Heart right ventricle (tissue), 16 donors: ENCODE measurements around the gene AKNAD1. TPM values are rescaled to one million over a fixed set of nuclear protein-coding genes. Genes with fewer than 3 reads are reported as not detected.

ENCODE experiments used
- ATAC-seq, 8 donors: fragments of 200-7000 bp; cut with Tn5 transposase; one replicate each; pipeline ENCODE4 v1.9.1; 2020; ENCODE audit warnings: mild to moderate bottlenecking in 8 of 8, moderate library complexity in 8 of 8, moderate number of reproducible peaks in 1 of 8
- DNase-seq, 2 donors: peaks; one replicate each; pipeline ENCODE4 v3.0.0-alpha.2; 2020
- H3K27ac ChIP-seq, 10 donors: fragments of 200-600 bp; sonication (generic) in 2 of 10; one replicate each; pipeline versions ENCODE4 v1.5.0 to v1.8.0; 2020 to 2022; ENCODE audit warnings: mild to moderate bottlenecking in 3 of 10
- H3K27me3 ChIP-seq, 7 donors: fragments of 200-600 bp; one replicate each; pipeline ENCODE4 v1.8.0; 2021 to 2022; ENCODE audit warnings: mild to moderate bottlenecking in 2 of 7
- H3K36me3 ChIP-seq, 9 donors: fragments of 200-600 bp; sonication (generic) in 1 of 9; one replicate each; pipeline versions ENCODE4 v1.5.0 to v1.8.0; 2020 to 2022; ENCODE audit warnings: mild to moderate bottlenecking in 2 of 9
- H3K4me1 ChIP-seq, 9 donors: fragments of 200-600 bp; sonication (generic) in 1 of 9; one replicate each; pipeline versions ENCODE4 v1.5.0 to v1.8.0; 2020 to 2022; ENCODE audit warnings: mild to moderate bottlenecking in 4 of 9
- H3K4me3 ChIP-seq, 10 donors: fragments of 200-600 bp; sonication (generic) in 2 of 10; one replicate each; pipeline versions ENCODE4 v1.5.0 to v1.8.0; 2020 to 2022; ENCODE audit warnings: mild to moderate bottlenecking in 7 of 10, moderate library complexity in 2 of 10
- H3K9me3 ChIP-seq, 11 donors: fragments of 200-600 bp in 10 of 11; sonication (generic) in 2 of 11; one replicate each; pipeline versions ENCODE4 v1.5.0 to v1.8.0; 2013 to 2022; ENCODE audit warnings: mild to moderate bottlenecking in 2 of 11, control low read depth in 1 of 11, moderate library complexity in 1 of 11
- CTCF ChIP-seq, 9 donors: fragments of 200-600 bp; sonication (generic) in 2 of 9; IDR thresholded peaks; one replicate each; pipeline versions ENCODE4 v1.5.0 to v1.8.0; 2021 to 2022; ENCODE audit warnings: antibody characterized with exemption in 9 of 9, mild to moderate bottlenecking in 5 of 9, moderate library complexity in 1 of 9
- WGBS, 2 donors: extraction: QIAGEN DNeasy Blood & Tissue Kit; methylation state at CpG; one replicate each; pipeline ENCODE4 v1.1.7; 2013; ENCODE audit warnings: inconsistent platforms in 1 of 2; 5-methylcytosine and 5-hydroxymethylcytosine counted together
- intact Hi-C, 10 donors: fragments of 100-400 bp; cut with DNase I; formaldehyde crosslinking; loops; one replicate each; pipeline versions ENCODE4 v1.11.1 to v1.14.2; 2022
- polyA plus RNA-seq, 2 donors: library from polyadenylated mRNA; stranded (reverse); fragments of 200-250 nt; gene quantifications; one replicate each; pipeline ENCODE4 v1.2.3, GENCODE V29; 2013
- total RNA-seq, 10 donors: library from RNA; stranded (reverse); fragmentation: NEBNext Ultra II Directional in 3 of 10; extraction: Animal tissue kit (Norgen Biotek cat#: 25700) in 3 of 10; gene quantifications; one replicate each; pipeline versions ENCODE4 v1.2.1 to v1.2.4, GENCODE V29; 2021 to 2023
- donor health status: Arrhythmogenic right ventricular cardiomyopathy.
- donor health status: ischemic (EF 13 %, LVEDD 7.1; RV severe dilation, severe dysfunction).
- donor health status: healthy with polysubstance abuse.
- donor health status: DM: no; HTN: yes; CAD: no.
- donor health status: DM: no; HTN: no; CAD: no.
- donor health status: ischemic (EF 25% LVEDD 6.9; RV normal size, moderate dysfunction).
- donor health status: ischemic (EF 25% LVEDD 5.7; RV mildly dilated, moderate dysfunction).
- donor health status: healthy.
- donor health status: DM: yes; HTN: yes; CAD: no.
- donor health status: Ischemic cardiomyopathy.
- donor health status: ischemic (EF 35%, LVEDD 5.7; RV mildly dilated, moderate dysfunction).
- donor health status: nonischemic (EF 11% LVEDD 7.7; RV severe dilation, severe dysfunction).
- donor health status: DM: yes; HTN: yes; CAD: no.
- donor health status: PGD.
- donor health status: ischemic (EF 29% LVEDD 5.4; RV normal size, mild dysfunction).
- donor health status: nonischemic (EF 23%, LVEDD 6.1; RV moderate dilation, normal function).

AKNAD1 gene
- total and polyA plus RNA-seq, 12 donors: 0.06 to 0.15 TPM; not detected in 10

GRCh38 chr1:108819878-108820277 is 37.0 kb downstream of the AKNAD1 start:
- DNase-seq (no peak), ATAC-seq (no peak)
- Histone ChIP-seq H3K27me3 (no peaks in the 10 kb centered on the region), H3K4me1 (peaks cover 0 to 27% (median 14%) of the 10 kb centered on the region in 9 donors), H3K9me3 (peaks cover 0 to 3% (median 0%) of the 10 kb centered on the region in 11 donors), H3K27ac (no peak overlapping the region), H3K36me3 (no peaks in the 10 kb centered on the region), H3K4me3 (no peak overlapping the region)
- intact Hi-C loops: loop anchor here in 1 of 10 donors (10.0 kb wide), 1 partner anchor 125 kb away; the partner anchor contains the start of gene PRPF38B
- WGBS, 2 donors: 55 to 66% methylated on average over 5 of the region's 5 CpGs
- no peak for TF ChIP-seq CTCF (IDR thresholded peaks at IDR 0.05)

DNA sequence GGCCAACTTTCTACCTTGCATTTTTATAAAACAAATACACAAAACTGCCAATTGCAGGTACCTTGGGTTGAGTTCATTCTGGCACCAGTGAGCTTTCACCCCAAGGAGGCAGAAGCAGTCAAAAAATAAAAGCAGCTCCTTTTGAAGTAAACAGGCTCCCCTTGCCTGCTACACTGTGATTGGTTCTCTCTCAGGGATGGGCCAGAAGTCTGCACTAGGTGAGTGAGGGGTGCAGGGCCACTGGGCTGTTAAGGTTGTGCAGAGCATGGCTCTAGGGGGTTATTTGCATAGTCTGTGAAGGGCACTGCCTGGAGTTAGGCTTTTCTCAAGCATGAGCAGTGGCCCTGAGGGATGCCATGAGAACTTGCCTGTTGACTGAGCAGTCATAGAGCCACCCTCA is 39.1 kb downstream of the AKNAD1 start:
- ATAC-seq (no peak), DNase-seq (no peak)
- H3K4me3 ChIP-seq: no peak overlapping the region
- H3K27ac ChIP-seq: peak overlapping the region in 1 of 10 donors; percentile 86
- intact Hi-C loops: loop anchor here in 1 of 10 donors (10.0 kb wide), 1 partner anchor 123 kb away; the partner anchor contains the start of gene PRPF38B
- H3K36me3 ChIP-seq: no peaks in the 10 kb centered on the region
- no peaks in the 10 kb centered on the region for H3K9me3 ChIP-seq
- H3K27me3 ChIP-seq: no peaks in the 10 kb centered on the region
- TF ChIP-seq CTCF (IDR thresholded peaks at IDR 0.05): no peak
- peaks cover 0 to 30% (median 14%) of the 10 kb centered on the region in 9 donors for H3K4me1 ChIP-seq

DNA sequence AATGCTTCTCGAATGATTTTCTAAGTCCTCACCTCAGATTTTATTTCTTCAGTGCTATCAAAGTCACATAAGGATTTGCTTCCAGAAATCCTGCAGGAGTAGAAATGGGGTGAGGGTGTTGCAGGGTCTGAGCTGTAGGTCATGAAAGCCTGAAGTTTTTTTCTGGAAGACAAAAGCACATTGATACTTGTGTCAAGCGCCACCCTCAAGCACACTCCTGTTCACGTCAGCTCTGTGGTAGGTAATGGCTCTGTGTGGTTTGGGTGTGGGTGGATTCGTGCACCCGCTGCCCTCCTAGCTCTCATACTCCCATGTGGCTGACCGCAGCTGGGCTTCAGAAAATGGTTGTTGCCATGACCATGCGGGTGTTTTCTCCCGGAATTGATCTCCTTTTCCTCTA is 39.9 kb downstream of the AKNAD1 start:
- WGBS, 2 donors: 65 to 73% methylated on average over 8 of the region's 8 CpGs
- Histone ChIP-seq H3K36me3 (peaks cover 0 to 3% (median 0%) of the 10 kb centered on the region in 9 donors), H3K4me1 (peaks cover 0 to 30% (median 14%) of the 10 kb centered on the region in 9 donors), H3K9me3 (no peaks in the 10 kb centered on the region), H3K4me3 (peak overlapping the region in 8 of 10 donors; percentile 15 to 51 (median 34)), H3K27me3 (no peaks in the 10 kb centered on the region), H3K27ac (peak overlapping the region; percentile 28 to 86 (median 78))
- TF ChIP-seq CTCF (IDR thresholded peaks at IDR 0.05): no peak
- DNase-seq (peak in 1 of 2 donors; percentile 31), ATAC-seq (peak in 6 of 8 donors; percentile 28 to 71 (median 60))
- intact Hi-C loops: loop anchor here in 1 of 10 donors (10.0 kb wide), 1 partner anchor 122 kb away; the partner anchor contains the start of gene PRPF38B

GRCh38 chr1:108816049-108816893 is 40.6 kb downstream of the AKNAD1 start:
- Histone ChIP-seq H3K9me3 (no peaks in the 10 kb centered on the region), H3K4me1 (peaks cover 0 to 30% (median 14%) of the 10 kb centered on the region in 9 donors), H3K36me3 (peaks cover 0 to 10% (median 0%) of the 10 kb centered on the region in 9 donors), H3K27ac (peak overlapping the region; percentile 28 to 86 (median 78)), H3K4me3 (peak overlapping the region in 9 of 10 donors; percentile 15 to 51 (median 33)), H3K27me3 (no peaks in the 10 kb centered on the region)
- WGBS, 2 donors: 25 to 28% methylated on average over 12 of the region's 12 CpGs
- peak; percentile 52 to 82 for DNase-seq
- TF ChIP-seq CTCF (IDR thresholded peaks at IDR 0.05): no peak
- intact Hi-C loops: loop anchor here in 1 of 10 donors (10.0 kb wide), 1 partner anchor 121 kb away; the partner anchor contains the start of gene PRPF38B
- ATAC-seq: peak; percentile 82 to 95 (median 90)
